Measurements from ENCODE around the gene TKT.

The TKT gene

DNA sequence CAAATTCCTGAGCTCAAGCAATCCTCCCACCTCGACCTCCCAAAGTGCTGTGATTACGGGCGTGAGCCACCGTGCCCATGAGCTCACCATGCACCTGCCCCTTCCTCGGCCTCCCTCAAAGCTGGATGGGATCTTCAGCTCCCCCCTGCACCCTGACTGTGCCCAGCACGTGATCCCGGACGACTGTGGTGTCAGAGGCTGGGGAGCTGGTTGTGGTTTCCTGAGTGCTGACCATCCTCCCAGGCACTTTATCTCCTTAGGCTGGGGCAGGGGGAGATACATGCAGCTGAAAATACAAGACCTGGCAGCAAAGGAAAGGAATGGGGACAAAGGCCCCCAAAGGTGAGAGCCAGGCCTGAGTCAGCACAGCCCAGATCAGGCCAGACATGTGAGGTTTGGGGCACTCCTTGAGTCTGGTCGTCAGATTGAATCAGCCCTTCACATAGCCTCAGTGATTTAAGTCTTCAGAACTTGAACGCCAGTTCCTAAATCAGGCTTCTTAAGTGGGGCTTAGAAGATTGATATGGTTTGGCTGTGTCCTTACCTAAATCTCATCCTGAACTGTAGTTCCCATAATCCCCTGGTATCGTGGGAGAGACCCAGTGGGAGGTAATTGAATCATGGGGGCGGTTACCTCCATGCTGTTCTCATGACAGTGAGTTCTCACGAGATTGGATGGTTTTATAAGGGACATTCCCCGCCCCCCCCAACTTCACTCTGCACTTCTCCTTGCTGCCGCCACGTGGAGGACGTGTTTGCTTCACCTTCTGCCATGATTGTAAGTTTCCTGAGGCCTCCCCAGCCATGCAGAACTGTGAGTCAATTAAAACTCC is 59.0 kb downstream of the TKT start:
- DNase-seq (ENCODE audit: low read depth) = peak; percentile 14

DNA sequence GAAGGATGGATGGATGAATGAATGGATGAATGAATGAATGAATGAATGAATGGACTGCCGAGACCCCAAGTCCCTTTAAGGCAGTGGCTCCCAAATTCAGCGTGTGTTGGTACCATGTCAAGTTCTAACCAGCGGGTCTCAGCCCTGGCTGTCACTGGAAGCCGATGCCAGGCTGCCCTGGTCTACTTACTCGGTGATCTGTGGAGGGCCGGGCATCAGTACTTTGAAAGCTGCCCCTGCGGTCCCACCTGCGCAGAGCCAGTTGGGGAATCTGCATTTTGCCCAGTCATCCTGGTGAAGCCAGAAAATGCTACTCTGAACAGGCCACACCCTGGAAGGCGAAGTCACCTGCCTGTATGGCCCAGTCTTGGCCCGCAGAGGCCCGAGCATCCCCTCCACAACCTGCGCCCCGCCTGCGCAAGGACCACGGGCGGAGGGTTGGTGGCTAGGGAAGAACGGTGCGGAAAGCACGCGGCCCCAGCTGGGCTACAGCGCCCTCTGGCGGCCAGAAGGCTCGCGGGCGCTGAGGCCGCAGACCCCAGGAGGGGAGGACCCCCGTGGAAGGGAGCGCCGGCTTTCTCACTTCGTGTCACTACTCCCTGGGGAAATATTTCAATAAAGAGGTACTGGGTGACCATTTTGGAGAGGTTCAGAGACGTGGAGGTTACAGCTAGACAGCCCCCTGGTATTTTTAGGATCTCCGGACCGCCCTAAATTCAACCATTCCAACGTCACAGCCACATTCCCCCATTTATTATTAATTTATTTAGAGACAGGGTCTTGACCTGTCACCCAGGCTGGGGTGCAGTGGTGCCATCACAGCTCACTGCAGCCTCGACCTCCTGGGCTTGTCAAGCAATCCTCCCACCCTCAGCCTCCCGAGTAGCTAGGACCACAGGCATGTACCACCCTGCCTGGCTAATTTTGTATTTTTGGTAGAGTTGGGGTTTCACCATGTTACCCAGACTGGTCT is 59.9 kb downstream of the TKT start:
- DNase-seq (ENCODE audit: low read depth) = peak; percentile 26

DNA sequence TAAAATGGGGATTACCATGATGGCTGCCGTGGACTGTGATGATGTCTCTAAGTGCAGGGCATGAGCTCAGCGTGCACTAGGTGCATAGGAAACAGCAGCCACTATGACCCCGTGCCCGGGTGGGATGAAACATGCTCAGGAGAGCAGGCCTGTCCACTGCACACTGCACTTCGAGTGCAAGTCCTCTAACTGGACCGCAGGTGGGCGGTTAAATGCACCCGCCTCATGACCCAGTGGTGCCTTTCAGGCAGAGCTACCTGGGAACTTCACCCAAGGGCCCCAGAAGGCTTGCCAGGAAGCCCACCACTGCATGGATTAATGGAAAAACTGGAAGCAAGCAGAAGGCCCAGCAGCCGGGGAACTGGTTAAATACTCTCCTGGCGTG is 60.8 kb downstream of the TKT start:
- DNase-seq (ENCODE audit: low read depth) = no peak

DNA sequence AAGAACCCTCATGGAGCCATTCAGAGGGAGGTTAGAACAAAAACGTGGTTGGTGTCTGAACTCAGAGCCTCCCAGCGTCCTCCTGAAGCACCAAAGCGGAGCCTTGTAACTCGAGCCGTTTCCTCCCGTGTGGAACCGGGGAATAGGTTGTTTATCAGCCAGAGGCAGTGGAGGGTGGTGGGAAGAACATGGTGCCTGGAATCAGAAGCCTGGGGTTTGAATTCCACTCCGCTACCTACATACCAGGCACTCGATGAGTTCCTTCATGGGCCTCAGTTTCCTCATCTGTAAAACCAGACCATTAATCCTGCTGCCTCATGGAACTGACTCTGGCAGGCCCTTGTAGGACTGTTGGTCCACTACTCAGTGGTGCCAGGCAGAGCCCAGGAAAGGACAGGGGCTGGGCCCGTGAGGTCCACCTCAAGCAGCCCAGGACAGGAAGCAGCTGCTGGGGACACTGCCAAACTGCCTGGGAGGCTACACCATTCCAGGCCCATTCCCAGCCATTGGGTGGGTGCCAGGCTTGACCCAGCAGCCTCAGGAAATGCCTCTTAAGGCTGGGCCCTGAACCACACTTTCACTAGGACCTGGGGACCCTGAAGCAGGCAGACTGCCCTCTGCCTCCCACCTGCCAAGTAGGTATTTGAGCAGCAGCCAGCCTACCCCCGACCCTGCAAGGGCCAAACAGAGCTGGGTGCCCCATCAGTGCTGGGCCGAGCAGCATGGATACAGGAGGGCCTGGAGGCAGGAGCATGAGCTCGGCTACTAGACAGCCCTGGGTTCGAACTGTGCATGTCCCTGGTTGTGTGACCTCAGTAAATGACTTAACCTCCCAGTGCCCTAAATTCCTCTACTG is 61.4 kb downstream of the TKT start:
- DNase-seq (ENCODE audit: low read depth) = no peak

GRCh38 chr3:53193466-53194209 is 62.2 kb downstream of the TKT start:
- no peak for DNase-seq (ENCODE audit: low read depth)

GRCh38 chr3:53192608-53193007 is 63.2 kb downstream of the TKT start:
- no peak for DNase-seq (ENCODE audit: low read depth)

- no peak for DNase-seq (ENCODE audit: low read depth)
Observed at GRCh38 chr3:53191836-53192480, 63.9 kb downstream of the TKT start.

- no peak for DNase-seq (ENCODE audit: low read depth)
Observed at GRCh38 chr3:53190659-53191058, 65.2 kb downstream of the TKT start.

DNA sequence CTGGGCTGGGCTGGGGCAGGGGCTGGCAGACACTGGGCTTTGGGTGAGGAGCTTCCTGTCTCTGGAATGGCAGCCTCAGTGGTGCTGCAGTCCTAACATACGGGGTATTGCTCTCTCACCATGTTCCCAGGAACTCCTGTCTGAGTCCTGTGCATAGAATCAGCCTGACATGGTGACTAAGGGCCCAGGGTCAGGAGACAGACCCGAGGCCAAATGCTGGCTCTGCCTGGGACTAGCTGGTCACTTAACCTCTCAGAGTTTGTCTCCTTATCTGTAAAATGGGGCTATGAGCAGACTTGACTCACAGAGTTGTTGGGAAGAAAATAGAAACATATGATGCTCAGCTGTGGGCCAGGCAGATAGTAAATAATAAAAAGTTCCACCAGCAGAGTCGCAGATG is 66.5 kb downstream of the TKT start:
- no peak for DNase-seq (ENCODE audit: low read depth)

DNA sequence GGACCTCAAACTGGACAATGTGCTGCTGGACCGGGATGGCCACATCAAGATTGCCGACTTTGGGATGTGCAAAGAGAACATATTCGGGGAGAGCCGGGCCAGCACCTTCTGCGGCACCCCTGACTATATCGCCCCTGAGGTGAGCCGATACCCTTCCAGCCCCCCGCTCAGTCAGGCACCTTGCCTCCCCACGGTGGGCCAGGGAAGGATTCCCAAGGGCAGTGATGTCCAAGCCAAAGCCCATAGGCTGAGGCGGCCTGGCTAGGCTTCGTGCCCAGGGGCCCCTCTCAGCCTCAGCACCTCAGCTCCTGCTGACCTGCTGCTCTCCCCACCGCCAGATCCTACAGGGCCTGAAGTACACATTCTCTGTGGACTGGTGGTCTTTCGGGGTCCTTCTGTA is 67.1 kb downstream of the TKT start:
- DNase-seq (ENCODE audit: low read depth) = no peak

GRCh38 chr3:53188136-53188685 is 67.6 kb downstream of the TKT start:
- no peak for DNase-seq (ENCODE audit: low read depth)

DNA sequence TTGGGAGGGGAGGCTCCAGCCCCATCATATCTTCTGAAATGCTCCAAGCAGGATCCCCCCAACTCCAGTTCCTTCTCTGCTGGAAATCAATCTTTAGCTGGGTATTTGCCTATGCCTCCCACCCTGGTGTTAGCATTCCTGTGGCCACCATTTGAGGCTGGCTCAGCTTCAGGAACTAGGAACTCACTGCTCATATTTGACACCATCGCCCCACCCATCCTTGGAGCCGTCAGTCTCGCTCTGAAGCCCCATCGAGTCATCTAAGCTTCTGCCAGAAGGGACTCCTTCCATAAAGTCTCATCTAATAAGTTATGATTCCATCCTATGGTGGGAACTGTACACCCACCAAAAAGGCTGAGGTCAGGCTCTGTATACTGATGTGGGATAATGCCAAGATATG is 68.4 kb downstream of the TKT start:
- no peak for DNase-seq (ENCODE audit: low read depth)

- no peak for DNase-seq (ENCODE audit: low read depth)
Observed at GRCh38 chr3:53186726-53187125, 69.1 kb downstream of the TKT start.

- no peak for DNase-seq (ENCODE audit: low read depth)
Observed at GRCh38 chr3:53185761-53186465, 69.9 kb downstream of the TKT start.

DNA sequence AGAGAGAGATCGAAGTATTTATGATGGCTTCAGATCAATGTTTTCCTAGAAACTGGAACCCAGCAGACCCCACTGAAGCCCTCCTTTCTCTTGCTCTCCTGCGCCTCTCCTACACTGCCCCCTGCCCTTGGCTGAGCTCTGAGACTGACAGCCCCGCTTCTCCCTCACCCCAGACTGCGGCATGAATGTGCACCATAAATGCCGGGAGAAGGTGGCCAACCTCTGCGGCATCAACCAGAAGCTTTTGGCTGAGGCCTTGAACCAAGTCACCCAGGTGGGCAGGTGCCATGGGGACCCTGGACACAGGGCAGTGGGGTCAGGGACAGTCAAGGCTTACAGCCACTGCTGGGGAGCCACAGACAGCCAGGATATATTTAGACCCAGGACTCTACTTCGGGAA is 71.1 kb downstream of the TKT start:
- DNase-seq (ENCODE audit: low read depth) = no peak

DNA sequence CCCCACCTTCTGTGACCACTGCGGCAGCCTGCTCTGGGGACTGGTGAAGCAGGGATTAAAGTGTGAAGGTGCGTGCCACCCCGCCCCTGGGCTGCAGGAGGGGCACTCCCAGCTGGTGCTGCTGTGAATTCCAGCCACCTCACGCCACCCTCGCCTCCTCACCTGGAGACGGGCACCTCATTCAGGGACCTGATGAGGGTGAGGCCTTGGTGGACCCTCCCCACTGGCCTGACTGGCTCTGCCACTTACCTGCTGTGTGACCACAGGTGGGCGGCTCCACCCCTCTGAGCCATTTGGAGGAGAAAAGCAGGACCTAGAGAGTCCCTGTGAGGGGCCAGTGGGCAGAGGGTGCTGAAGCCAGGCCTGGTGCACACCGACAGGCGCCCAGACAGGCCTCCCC is 72.3 kb downstream of the TKT start:
- DNase-seq (ENCODE audit: low read depth) = no peak

DNA sequence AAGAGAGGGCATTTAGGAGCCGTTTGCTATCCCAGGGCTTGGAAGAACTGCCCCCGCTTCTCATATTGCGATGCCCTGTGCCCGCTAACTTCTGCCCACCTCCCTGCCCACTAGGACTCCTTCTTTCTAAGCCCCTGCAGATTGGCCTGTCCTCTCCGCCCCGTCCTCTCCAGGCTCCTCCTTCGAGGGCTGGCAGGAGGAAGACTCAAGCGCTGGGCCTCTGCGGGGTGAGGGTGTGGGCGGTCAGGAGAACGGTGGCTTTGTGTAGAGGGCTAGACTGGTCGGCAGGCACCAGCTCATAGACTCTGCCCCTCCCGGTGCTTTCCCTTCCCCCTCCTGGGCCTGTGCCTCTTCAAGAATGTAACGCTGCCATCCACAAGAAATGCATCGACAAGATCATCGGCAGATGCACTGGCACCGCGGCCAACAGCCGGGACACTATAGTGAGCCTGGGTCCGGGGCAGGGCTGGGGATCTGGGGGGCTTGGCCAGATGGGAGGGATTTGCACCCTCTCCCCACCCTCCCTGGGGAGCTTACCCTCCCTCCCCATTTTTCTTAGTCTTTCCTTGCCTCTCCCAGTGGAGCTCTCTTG is 73.0 kb downstream of the TKT start:
- no peak for DNase-seq (ENCODE audit: low read depth)

DNA sequence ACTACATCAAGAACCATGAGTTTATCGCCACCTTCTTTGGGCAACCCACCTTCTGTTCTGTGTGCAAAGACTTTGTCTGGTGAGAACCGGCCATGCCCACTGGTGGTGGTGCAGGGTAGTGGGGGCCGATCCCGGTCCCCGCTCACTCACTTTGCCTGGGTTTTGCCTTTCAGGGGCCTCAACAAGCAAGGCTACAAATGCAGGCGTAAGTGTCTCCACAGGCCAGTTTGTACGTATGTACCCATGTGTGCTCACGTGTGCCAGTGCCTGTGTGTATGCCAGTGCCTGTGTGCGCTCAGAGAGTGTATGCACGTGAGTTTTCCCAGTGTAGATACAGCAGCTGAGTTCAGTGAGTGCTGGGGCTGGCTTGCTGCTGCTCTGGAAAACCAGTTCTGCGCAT is 74.3 kb downstream of the TKT start:
- no peak for DNase-seq (ENCODE audit: low read depth)

GRCh38 chr3:53181024-53181371 is 74.8 kb downstream of the TKT start:
- no peak for DNase-seq (ENCODE audit: low read depth)

Data from stimulated activated CD4-positive, alpha-beta T cell treated with anti-CD3 and anti-CD28 coated beads, Interleukin-2, amount 100 ng/mL, for 4 hours (primary cell).